ENCODE results near the gene ANKRD60.

ANKRD60 gene

GRCh38 chr20:58205850-58206249, 22.6 kb downstream of the ANKRD60 start:
- Histone ChIP-seq H3K4me2 (ENCODE audit: insufficient read depth, low read length) (no peak overlapping the region), H3K27me3 (ENCODE audit: insufficient read depth, low read length, poor library complexity) (peaks cover 12% of the 10 kb centered on the region)

GRCh38 chr20:58202044-58202443, 26.4 kb downstream of the ANKRD60 start:
- no peak overlapping the region for H3K9ac ChIP-seq (ENCODE audit: low read depth, low read length)
- ATAC-seq (ENCODE audit: insufficient read depth, low read depth), result no peak
- TF ChIP-seq EZH2 (IDR thresholded peaks at IDR 0.05; ENCODE audit: borderline replicate concordance, low read depth, low read length, severe bottlenecking) (no peak), CTCF (IDR thresholded peaks at IDR 0.05; ENCODE audit: borderline replicate concordance, extremely low read depth, low read length, poor library complexity, severe bottlenecking) (no peak)
- H3K4me3 ChIP-seq (ENCODE audit: low read depth in 1 of 2, low read length in 2 of 2), result no peak overlapping the region
- no peak for DNase-seq
- H3K4me1 ChIP-seq (ENCODE audit: insufficient read depth, low read length), result no peaks in the 10 kb centered on the region
- H2AFZ ChIP-seq (ENCODE audit: low read depth, low read length), result no peak overlapping the region
- no peaks in the 10 kb centered on the region for H3K9me3 ChIP-seq (ENCODE audit: insufficient read depth, low read length, severe bottlenecking)
- H3K36me3 ChIP-seq (ENCODE audit: insufficient read depth, low read length), result no peaks in the 10 kb centered on the region
- no peaks in the 10 kb centered on the region for H3K79me2 ChIP-seq (ENCODE audit: insufficient read depth, low read length)
- H3K27ac ChIP-seq (ENCODE audit: low read length), result no peak overlapping the region
- H3K27me3 ChIP-seq (ENCODE audit: insufficient read depth, low read length, poor library complexity), result peaks cover 10% of the 10 kb centered on the region
- no peak overlapping the region for H3K4me2 ChIP-seq (ENCODE audit: insufficient read depth, low read length)
- H4K20me1 ChIP-seq (ENCODE audit: insufficient read depth, low read length), result peaks cover 4% of the 10 kb centered on the region; the same call in 1 of the 2 replicates

More at GRCh38 chr20:58205850-58206249, 22.6 kb downstream of the ANKRD60 start:
- Histone ChIP-seq H3K79me2 (ENCODE audit: insufficient read depth, low read length) (no peaks in the 10 kb centered on the region), H3K9me3 (ENCODE audit: insufficient read depth, low read length, severe bottlenecking) (no peaks in the 10 kb centered on the region), H3K36me3 (ENCODE audit: insufficient read depth, low read length) (no peaks in the 10 kb centered on the region), H3K27ac (ENCODE audit: low read length) (no peak overlapping the region), H3K4me1 (ENCODE audit: insufficient read depth, low read length) (no peaks in the 10 kb centered on the region), H4K20me1 (ENCODE audit: insufficient read depth, low read length) (peaks cover 4% of the 10 kb centered on the region; the same call in 1 of the 2 replicates), H3K4me3 (ENCODE audit: low read depth in 1 of 2, low read length in 2 of 2) (no peak overlapping the region), H2AFZ (ENCODE audit: low read depth, low read length) (no peak overlapping the region), H3K9ac (ENCODE audit: low read depth, low read length) (no peak overlapping the region)
- no peak for DNase-seq
- no peak for ATAC-seq (ENCODE audit: insufficient read depth, low read depth)
- TF ChIP-seq CTCF (IDR thresholded peaks at IDR 0.05; ENCODE audit: borderline replicate concordance, extremely low read depth, low read length, poor library complexity, severe bottlenecking) (no peak), EZH2 (IDR thresholded peaks at IDR 0.05; ENCODE audit: borderline replicate concordance, low read depth, low read length, severe bottlenecking) (no peak)

GRCh38 chr20:58201616-58202015, 26.8 kb downstream of the ANKRD60 start:
- Histone ChIP-seq H3K79me2 (ENCODE audit: insufficient read depth, low read length) (no peaks in the 10 kb centered on the region), H3K4me2 (ENCODE audit: insufficient read depth, low read length) (no peak overlapping the region), H3K9ac (ENCODE audit: low read depth, low read length) (no peak overlapping the region), H3K27me3 (ENCODE audit: insufficient read depth, low read length, poor library complexity) (peaks cover 10% of the 10 kb centered on the region), H3K36me3 (ENCODE audit: insufficient read depth, low read length) (no peaks in the 10 kb centered on the region), H4K20me1 (ENCODE audit: insufficient read depth, low read length) (peaks cover 4% of the 10 kb centered on the region; the same call in 1 of the 2 replicates), H3K4me1 (ENCODE audit: insufficient read depth, low read length) (no peaks in the 10 kb centered on the region), H3K9me3 (ENCODE audit: insufficient read depth, low read length, severe bottlenecking) (no peaks in the 10 kb centered on the region), H2AFZ (ENCODE audit: low read depth, low read length) (no peak overlapping the region), H3K27ac (ENCODE audit: low read length) (no peak overlapping the region), H3K4me3 (ENCODE audit: low read depth in 1 of 2, low read length in 2 of 2) (no peak overlapping the region)
- DNase-seq (no peak), ATAC-seq (ENCODE audit: insufficient read depth, low read depth) (no peak)
- TF ChIP-seq CTCF (IDR thresholded peaks at IDR 0.05; ENCODE audit: borderline replicate concordance, extremely low read depth, low read length, poor library complexity, severe bottlenecking), result no peak

GRCh38 chr20:58199469-58199868, 29.0 kb downstream of the ANKRD60 start:
- no peak overlapping the region for H3K27ac ChIP-seq (ENCODE audit: low read length)
- no peaks in the 10 kb centered on the region for H3K79me2 ChIP-seq (ENCODE audit: insufficient read depth, low read length)
- DNase-seq (no peak), ATAC-seq (ENCODE audit: insufficient read depth, low read depth) (no peak)
- H3K4me2 ChIP-seq (ENCODE audit: insufficient read depth, low read length), result no peak overlapping the region
- H3K36me3 ChIP-seq (ENCODE audit: insufficient read depth, low read length), result no peaks in the 10 kb centered on the region
- TF ChIP-seq EZH2 (IDR thresholded peaks at IDR 0.05; ENCODE audit: borderline replicate concordance, low read depth, low read length, severe bottlenecking), result no peak
- no peak for TF ChIP-seq CTCF (IDR thresholded peaks at IDR 0.05; ENCODE audit: borderline replicate concordance, extremely low read depth, low read length, poor library complexity, severe bottlenecking)
- peaks cover 4% of the 10 kb centered on the region; the same call in 1 of the 2 replicates for H4K20me1 ChIP-seq (ENCODE audit: insufficient read depth, low read length)
- H3K9ac ChIP-seq (ENCODE audit: low read depth, low read length), result no peak overlapping the region
- no peak overlapping the region for H3K4me3 ChIP-seq (ENCODE audit: low read depth in 1 of 2, low read length in 2 of 2)
- no peak overlapping the region for H2AFZ ChIP-seq (ENCODE audit: low read depth, low read length)
- H3K4me1 ChIP-seq (ENCODE audit: insufficient read depth, low read length), result no peaks in the 10 kb centered on the region
- no peaks in the 10 kb centered on the region for H3K9me3 ChIP-seq (ENCODE audit: insufficient read depth, low read length, severe bottlenecking)
- H3K27me3 ChIP-seq (ENCODE audit: insufficient read depth, low read length, poor library complexity), result peaks cover 9% of the 10 kb centered on the region
